A673 (cell line): ENCODE measurements around the gene OR1S1.

Source experiments
- EZH2 ChIP-seq: fragments of 200-600 bp; sonication (generic); IDR thresholded peaks from 2 replicates; pipeline ENCODE4 v1.6.1; 2017; ENCODE audit warnings: borderline replicate concordance, low read depth, mild to moderate bottlenecking, mixed read lengths, antibody characterized with exemption, low read length; ENCODE audit not compliant: poor library complexity, severe bottlenecking
- TF ChIP-seq, protein P1 (sequence below): fragments of 300-800, 200-600 bp; sonication (generic); conservative IDR thresholded peaks from 2 replicates; pipeline ENCODE4 v1.5.1; 2017; ENCODE audit warnings: low read depth, mild to moderate bottlenecking, antibody characterized with exemption, low read length, moderate library complexity, mixed read lengths

DNA sequence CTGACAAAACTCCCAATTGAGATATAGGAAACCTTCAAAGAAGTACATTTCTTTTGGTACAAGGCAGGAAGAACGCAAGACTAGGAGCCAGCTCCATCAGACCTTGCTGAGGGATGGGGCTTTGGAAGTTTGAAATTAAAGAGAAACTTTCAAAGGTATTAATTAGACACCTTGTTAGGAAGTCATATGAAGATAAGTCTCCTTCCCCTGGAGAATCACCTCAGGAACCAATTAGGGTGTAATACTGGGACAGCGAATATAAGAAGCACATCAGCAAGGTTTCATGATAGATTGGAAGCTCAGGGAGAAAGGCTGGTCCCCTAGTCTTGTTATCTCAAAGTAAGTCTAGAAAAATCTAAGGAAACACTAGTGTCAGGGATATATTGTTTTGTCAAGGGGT is 23.8 kb upstream of the OR1S1 start, which contains the start of gene OR9Q2:
- TF ChIP-seq, protein P1, sequence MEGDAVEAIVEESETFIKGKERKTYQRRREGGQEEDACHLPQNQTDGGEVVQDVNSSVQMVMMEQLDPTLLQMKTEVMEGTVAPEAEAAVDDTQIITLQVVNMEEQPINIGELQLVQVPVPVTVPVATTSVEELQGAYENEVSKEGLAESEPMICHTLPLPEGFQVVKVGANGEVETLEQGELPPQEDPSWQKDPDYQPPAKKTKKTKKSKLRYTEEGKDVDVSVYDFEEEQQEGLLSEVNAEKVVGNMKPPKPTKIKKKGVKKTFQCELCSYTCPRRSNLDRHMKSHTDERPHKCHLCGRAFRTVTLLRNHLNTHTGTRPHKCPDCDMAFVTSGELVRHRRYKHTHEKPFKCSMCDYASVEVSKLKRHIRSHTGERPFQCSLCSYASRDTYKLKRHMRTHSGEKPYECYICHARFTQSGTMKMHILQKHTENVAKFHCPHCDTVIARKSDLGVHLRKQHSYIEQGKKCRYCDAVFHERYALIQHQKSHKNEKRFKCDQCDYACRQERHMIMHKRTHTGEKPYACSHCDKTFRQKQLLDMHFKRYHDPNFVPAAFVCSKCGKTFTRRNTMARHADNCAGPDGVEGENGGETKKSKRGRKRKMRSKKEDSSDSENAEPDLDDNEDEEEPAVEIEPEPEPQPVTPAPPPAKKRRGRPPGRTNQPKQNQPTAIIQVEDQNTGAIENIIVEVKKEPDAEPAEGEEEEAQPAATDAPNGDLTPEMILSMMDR = no peak
- no peak for TF ChIP-seq EZH2
